ENCODE data around the gene BCAP31.
"Not testable (repeated sequence)": the region's sequence is repeated elsewhere in the genome, so short reads cannot be mapped to it uniquely, and the experiment has no call there.

The BCAP31 gene

DNA sequence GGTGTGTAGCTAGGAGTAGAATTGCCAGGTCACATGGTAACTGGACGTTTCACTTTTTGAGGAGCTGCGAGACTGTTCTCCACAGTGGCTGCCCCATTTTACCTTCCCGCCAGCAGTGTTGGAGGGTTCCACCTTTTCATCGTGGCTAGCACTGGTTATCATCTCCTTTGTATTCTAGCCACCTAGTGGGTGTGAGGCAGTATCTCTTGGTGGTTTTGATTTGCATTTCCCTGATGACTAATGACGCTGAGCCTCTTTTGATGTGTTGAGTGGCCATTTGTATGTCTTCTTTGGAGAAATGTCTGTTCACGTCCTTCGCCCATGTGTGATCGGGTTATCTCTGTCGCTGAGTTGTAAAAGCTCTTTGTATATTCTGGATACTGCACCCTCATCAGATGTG lies 11.1 kb upstream of the BCAP31 start:
- DNase-seq (ENCODE audit: low spot score) = no peak

DNA sequence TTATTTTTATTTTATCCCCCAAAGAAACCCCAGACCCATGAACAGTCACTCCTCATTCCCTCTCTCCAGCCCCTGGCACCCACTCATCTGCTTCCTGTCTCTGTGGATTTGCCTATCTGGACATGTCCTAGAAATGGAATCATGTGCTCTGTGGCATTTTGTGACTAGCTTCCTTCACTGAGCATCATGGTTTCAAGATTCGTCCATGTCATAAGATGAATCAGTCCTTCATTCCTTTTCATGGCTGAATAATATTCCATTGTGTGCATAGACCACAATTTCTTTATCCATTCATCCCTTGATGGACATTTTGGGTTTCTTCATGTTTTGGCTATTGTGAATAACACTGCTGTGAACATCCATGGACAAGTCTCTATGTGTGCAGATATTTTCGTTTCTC lies 10.7 kb upstream of the BCAP31 start:
- DNase-seq (ENCODE audit: low spot score) = no peak

DNA sequence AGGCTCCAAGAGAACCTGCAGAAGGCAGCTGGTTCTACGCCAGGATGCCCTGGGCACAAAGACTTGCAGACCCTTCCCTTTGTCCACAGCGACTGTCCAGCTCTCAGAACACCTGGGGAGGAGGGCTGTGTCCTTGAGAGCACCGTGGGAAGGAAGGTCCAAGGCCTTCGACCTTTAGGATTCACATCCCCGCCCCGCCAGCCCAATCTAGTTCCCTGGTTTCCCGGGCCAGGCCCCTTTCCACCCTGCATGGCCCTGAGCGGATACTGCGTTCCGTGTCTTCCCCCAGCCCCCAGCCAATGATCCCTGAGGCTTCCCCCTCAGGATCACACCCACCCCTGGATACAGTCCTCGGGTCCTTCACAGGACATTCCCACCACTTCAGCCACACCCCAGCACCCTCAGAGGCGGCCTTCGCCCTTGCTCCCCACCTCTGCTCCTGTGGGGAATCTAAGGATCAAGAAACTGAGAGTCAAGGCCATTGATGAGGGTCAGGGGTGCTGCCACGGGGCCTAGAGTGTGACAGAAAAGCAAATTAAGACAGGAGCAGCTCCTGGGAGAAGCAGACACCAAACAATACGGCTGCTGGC lies 9.6 kb upstream of the BCAP31 start:
- no peak for DNase-seq (ENCODE audit: low spot score)

DNA sequence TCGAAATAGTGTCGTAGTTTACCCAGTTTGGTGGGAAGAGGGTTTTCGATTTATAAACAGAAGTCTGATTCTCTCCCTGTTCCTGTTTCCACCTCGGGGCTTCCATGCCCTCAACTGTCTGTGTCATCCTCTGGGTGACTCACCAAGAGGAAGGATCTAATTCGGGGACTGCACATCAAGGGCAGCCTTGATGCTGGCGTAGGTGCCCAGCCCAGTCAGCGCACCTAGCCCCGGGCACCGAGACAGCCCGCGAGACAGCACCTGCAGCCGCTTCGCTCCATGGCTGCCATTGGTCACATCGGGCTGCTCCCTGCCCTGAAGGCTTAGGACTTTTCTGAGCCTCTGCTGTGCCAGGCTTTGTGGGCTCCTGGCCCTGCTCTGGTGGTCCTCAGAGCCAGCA lies 8.2 kb upstream of the BCAP31 start:
- no peak for DNase-seq (ENCODE audit: low spot score)

DNA sequence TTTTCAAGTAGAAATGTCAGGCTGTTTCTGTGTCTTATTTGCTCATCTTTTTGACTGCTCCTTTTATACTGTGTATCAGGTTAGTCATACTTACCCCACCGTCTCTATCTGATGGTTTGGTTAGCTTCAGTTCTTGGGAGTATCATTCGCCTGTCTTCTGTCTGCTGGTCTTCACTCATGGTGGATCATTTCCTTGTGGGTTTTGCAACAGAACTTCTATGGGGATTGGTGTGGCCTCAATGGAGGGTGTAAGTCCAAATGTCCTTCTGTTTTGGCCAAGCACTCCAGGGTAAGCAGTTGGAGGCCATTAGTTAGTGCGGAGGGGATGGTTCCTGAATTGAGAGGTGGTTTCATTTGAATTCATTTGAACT lies 7.6 kb upstream of the BCAP31 start:
- no peak for DNase-seq (ENCODE audit: low spot score)

DNA sequence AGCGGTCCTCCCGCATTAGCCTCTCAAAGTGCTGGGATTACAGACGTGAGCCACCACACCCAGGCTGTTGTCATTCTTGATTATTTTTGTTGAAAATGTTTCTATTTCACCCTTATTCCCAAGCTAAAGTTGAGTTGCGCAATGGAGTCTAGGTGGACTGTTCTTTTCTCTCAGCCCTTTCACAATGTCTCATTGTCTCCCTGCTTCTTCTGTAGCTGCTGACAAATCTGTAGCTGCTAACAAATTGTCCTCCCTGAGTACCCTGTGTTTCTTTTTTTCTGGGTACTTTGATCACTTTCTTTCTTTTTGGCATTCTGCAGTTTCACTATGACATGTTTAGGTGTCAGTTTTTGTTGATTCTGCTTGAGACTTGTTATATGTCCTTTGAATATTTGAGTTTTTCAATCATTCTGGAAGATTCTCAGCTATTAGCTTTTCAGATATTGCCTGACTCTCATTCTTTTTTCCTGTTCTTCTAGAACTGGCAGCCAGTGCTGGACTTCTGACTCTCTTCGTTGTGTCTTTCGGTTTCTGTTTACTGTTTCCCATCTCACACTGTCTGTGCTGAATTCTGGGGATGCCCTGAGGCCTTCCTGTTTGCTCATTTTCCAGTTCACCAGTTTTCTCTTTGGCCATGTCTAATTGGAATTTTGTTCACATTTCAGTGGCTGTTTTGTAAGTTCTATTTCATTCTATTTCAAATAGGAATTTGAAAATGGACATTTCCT lies 7.1 kb upstream of the BCAP31 start:
- no peak for DNase-seq (ENCODE audit: low spot score)

DNA sequence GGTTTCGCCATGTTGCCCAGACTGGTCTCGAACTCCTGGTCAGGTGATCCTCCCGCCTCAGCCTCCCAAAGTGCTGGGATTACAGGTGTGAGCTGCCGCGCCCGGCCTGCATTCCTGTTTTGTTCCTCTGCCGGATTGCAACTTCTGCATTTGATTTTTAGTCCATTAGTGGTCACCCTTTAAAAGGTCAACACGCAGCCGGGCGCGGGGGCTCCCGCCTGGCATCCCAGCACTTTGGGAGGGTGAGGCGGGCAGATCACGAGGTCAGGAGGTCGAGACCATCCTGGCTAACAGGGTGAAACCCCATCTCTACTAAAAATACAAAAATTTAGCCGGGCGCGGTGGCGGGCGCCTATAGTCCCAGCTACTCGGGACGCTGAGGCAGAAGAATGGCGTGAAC lies 5.9 kb upstream of the BCAP31 start:
- DNase-seq (ENCODE audit: low spot score) = not testable (repeated sequence)

DNA sequence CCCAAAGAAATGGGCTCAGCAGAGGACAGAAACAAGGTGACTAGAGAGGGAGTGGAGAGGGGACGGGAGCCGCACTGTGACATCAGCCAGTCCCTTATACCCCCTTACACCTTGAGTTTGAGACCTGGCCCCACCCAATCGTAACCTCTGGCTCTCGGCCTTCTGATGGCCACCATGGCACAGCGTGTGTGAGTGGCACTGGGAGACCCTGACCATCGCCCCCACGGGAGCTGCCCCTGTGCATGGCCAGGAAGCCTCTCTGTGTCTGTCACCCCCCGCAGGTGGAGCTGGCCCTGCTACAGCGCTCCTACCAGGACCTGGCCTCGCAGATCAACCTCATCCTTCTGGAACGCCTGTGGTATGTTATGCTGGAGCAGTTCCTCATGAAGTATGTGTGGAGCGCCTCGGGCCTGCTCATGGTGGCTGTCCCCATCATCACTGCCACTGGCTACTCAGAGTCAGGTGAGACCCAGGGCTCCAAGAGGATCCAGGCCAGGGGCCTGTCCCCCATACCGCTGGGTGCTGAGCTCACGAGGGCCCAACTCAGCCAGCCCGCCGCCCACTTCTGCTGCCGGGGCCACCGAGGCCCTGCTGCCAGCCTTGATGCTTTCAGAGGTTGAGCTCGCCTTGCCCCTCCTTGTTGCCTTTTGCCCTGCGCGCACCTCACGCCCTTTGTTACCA lies 4.9 kb upstream of the BCAP31 start:
- no peak for DNase-seq (ENCODE audit: low spot score)

DNA sequence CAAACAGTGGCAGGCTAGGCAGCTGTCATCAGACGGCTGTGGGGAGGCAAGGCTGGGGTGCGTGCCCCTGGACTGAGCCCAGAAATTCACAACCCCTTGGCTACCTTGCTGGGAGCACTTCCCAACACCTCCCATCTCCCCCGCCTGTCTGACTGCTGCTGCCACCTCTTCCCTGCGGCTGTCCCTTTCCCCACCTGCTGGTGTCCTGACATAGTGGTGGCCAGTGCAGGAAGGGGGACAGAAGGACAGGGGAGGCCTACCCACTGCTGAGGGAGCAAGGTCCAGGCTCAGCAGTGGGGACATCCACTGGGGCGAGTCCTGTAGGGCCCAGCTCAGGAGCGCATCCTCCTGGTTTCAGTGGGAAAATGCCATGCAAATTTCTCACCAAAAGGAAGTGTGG lies 3.9 kb upstream of the BCAP31 start:
- no peak for DNase-seq (ENCODE audit: low spot score)

DNA sequence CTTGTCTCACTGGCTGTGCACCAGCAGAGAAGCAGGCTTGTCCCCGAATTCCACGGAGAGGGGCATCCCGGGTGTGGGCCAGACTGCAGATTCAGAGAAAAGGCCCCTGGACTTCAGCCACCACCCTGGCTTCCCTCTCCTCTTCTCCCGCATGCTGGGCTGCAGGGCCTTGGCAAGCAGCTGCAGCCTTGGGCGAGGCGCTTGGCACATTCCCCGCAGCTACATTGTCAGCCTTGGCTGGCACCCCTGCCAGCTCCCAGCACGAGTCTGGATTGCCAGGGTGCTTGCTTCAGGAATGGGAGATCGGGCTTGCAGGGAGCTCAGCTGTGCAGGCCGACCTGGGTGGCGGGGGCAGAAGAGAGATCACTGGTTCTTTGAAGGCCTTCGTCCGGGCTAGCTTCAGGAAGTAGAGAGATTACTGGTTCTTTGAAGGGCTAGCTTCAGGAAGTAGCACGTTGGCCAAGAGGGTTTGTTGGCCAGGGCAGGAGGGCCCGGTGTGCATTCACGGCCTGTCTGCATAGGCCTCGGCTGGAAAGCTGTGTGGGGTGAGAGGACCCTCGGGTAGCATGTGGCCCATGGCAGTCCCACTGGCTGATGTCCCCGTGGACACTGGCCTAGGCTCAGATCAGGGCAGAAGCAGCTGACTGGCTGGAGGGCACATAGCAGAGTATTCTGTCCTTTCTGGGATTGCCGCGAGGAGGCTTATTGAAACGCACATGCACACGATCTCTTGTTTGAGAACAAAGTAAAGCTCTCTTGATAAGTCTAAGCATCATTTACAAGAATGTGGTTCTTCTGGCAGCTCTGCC lies 3.1 kb upstream of the BCAP31 start:
- DNase-seq (ENCODE audit: low spot score) = no peak

DNA sequence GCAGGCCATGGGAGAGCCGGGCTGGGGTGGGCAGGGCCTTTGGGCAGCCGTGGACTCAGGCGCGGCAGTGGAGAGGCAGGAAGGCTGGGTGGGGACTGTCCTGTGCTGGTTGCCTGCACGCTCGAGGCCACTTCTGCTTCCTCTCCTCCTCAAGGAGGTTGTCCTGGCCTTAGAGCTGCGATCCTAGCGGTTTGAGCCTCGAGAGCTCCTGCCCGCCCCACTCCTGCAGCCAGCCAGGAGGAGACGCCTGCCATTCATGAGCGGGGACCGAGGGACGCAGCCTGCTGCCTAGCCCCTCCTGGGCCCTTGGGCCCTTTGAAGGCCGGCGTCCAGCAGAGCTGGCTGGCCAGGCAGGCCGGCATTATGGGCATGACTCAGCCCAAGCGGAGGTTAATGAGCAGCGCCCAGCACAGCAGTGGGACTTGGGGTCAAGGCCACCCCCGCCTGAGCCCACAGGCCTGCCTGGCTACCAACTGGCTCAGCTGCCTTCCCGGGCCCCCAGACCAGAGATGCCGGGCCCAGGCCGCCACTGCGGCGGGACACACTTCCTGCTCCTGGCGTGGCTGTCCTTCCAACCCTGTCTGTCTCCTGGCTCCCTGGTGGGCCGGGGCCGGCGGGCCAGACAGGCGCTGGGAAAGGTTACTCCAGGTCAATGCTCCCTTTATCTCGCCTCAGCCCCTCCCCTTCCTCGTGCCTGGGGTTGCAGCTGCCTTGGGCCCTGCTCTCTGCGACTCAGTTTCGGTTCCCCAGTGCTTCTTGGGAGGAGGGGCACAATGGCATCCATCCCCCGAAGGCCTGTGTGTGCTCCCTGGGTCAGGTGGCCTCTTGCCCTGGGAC lies 2.3 kb upstream of the BCAP31 start:
- peak; percentile 74 for DNase-seq (ENCODE audit: low spot score)

DNA sequence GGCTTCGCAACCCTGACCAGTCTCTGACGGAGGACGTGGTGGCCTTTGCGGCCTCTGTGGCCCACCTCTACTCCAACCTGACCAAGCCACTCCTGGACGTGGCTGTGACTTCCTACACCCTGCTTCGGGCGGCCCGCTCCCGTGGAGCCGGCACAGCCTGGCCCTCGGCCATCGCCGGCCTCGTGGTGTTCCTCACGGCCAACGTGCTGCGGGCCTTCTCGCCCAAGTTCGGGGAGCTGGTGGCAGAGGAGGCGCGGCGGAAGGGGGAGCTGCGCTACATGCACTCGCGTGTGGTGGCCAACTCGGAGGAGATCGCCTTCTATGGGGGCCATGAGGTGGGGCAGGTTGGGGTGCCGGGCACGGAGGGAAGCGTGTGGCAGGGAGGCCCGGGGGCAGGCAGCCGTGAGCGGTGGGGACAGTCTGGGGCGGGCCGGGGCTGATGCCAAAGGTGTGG lies 1.7 kb upstream of the BCAP31 start:
- DNase-seq (ENCODE audit: low spot score) = no peak

DNA sequence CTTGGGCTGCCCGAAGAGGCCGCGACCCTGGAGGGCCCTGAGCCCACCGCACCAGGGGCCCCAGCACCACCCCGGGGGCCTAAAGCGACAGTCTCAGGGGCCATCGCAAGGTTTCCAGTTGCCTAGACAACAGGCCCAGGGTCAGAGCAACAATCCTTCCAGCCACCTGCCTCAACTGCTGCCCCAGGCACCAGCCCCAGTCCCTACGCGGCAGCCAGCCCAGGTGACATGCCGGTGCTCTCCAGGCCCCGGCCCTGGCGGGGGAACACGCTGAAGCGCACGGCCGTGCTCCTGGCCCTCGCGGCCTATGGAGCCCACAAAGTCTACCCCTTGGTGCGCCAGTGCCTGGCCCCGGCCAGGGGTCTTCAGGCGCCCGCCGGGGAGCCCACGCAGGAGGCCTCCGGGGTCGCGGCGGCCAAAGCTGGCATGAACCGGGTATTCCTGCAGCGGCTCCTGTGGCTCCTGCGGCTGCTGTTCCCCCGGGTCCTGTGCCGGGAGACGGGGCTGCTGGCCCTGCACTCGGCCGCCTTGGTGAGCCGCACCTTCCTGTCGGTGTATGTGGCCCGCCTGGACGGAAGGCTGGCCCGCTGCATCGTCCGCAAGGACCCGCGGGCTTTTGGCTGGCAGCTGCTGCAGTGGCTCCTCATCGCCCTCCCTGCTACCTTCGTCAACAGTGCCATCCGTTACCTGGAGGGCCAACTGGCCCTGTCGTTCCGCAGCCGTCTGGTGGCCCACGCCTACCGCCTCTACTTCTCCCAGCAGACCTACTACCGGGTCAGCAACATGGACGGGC lies 1.0 kb upstream of the BCAP31 start:
- no peak for DNase-seq (ENCODE audit: low spot score)

DNA sequence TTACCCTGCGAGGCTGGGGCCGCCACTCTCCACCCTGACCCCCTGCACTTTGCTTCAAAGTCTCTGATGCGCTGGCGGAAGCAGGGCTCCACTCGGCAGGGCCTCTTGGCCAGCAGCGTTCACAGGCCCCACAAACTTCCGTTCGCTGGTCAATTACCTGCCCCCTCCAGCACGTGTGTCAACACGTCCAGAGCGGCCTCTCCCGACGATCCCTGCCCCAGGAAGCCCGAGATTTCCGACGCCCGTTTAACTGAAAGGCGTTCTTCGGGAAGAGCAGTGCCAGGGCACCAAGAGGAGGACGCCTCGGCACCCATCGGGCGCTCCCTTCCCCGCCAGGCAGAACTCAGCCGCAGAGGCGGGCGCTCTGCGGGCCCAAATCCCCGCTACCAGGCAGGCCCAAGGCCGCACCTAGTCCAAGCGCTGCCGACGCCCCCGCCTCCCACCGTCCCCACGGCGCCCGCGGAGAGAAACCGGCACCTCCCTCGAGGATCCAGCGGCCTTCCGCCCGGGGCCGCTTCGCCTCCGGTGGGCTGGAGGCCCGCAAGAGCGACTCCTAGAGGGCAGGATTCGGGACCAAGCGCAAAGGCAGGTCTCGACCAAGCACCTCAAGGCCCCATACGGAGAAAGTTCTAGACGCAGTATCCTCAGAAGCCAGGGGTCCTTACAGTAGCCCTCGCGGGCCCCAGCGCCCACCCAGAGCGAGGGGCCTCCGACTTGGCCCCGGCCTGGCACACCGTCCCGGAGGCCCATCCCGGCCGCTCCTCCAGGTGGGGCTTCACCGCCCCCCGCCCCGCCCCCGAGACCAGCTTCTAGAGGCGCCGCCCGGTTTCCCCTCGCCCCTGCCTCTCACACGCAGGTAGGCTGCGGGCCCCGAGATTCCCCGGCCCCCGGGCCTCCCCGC lies 586 bp downstream of the BCAP31 start:
- peak; percentile 58 for DNase-seq (ENCODE audit: low spot score)

DNA sequence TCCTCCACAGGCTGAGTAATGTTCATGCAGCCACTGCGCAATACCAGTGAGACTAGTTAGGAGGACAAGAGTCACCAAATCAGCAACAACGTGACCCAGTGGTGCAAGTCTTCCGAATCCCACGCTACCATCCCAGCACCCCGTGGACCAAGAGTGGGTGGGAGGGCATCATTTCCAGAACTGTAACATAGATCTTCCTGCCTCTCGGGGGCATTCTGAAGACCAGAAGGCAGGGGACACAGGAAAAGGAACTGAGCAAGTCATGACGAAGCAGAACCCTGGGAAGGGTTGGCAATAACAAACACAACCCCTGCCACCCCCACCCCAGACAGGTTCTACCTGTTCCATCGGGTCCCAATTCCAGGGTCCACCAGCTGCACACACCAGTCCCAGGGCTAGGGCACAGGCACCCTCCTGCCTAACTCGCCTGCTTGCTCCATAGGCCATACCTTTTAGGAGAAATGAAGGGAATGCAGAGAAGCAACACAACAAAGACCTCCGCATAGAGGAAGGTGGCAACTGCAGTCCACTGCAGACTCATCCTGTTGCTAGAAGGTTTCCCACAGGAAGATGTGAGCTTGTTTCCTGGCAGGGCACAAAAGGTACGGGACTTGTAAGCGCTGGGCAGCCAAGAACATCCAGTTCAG lies 1.4 kb downstream of the BCAP31 start:
- no peak for DNase-seq (ENCODE audit: low spot score)

DNA sequence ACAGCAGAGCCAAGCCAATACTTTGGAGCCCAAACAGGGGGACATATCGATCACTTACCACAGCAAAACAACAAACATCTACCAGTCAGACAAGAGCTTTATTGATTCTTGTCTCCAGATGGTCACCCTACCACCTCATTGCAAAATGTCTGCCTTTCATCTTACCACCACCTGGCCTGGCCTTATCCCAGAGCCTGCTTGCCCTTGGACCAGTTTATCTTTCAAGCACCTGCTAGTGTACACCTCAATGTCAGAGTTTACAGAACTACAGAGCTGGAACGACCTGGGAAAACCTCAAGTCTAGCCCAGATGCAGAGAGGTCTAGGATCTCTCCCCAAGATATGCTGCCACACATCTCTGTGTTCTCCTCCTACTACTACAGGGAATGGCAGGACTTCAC lies 4.5 kb downstream of the BCAP31 start:
- DNase-seq (ENCODE audit: low spot score) = no peak

DNA sequence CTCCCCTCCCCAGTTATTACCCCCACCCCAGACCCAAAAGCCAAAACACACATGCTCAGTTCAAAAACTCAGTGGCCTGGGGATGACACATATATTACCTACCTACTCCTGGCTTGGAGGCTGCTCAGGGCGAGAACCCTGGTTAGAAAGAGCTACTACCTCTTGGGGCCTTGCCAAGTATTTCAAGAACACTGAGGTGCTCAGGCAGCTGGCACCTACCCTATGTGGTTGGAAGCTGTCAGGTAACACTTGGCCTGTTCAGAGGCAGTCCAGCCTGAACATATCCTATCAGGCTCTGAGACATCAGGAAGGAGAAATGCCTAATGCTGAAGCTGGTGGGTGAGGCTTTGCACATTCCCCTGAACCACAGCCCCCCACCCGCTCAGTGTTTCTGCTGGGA lies 4.9 kb downstream of the BCAP31 start:
- DNase-seq (ENCODE audit: low spot score) = no peak

DNA sequence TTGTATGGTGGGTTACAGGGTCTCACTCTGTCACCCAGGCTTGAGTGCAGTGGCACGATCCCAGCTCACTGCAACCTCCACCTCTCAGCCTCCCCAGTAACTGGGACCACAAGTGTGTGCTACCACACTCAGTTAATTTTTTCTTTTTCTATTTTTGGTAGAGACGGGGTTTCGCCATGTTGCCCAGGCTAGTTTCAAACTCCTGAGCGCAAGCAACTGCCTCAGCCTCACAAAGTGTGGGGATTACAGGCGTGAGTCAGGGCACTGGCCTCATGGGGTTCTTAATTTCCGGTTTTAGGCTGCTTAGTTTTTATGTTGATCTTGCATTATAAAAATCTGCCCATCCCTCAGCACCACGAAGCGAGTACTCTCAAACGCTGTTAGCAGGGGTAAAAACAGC lies 6.7 kb downstream of the BCAP31 start:
- DNase-seq (ENCODE audit: low spot score) = no peak

DNA sequence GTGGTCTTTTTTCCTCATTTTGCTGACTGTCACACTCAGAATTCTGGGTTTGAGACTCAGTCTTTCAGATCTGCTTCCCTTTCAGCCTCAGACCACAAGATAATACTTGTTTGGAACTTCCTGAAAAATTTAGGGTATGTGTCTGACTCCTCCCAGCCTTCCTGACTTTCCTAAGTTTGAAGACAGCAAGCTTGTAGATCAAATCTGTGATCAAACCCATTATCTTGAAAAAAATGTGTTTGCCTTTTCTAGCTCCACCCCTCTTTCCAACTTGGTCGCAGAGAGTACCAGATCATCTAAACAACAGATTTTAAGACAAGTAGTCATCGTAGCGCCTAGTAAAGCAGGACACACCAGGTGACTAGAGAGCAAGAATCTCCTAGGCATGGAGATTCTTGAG lies 9.9 kb downstream of the BCAP31 start:
- no peak for DNase-seq (ENCODE audit: low spot score)
